Mononuclear cell (primary cell): Measurements from ENCODE around the gene MLLT11. TPM values are rescaled to one million over a fixed set of nuclear protein-coding genes. Genes with fewer than 3 reads are reported as not detected.
A peak's percentile ranks its signal among the peaks of the same experiment; 100 is the strongest.
"Not testable (repeated sequence)": the region's sequence is repeated elsewhere in the genome, so short reads cannot be mapped to it uniquely, and the experiment has no call there.

Experiments used
- H3K27me3 ChIP-seq: 2 replicates; pipeline ENCODE4 v1.6.0; 2011; ENCODE audit warnings: low read length, control low read depth; ENCODE audit not compliant: insufficient read depth
- H3K4me1 ChIP-seq: 2 replicates; pipeline ENCODE4 v1.5.1; 2011; ENCODE audit warnings: mild to moderate bottlenecking, low read length, control low read depth; ENCODE audit not compliant: insufficient read depth
- H3K4me3 ChIP-seq: 2 replicates; pipeline ENCODE4 v1.5.1; 2011; ENCODE audit warnings: mild to moderate bottlenecking, low read length, moderate library complexity
- H3K9me3 ChIP-seq: 2 replicates; pipeline ENCODE4 v1.5.1; 2011; ENCODE audit warnings: low read depth, mild to moderate bottlenecking, control low read depth, low read length
- total RNA-seq: library from RNA; depleted of rRNA; stranded (reverse); fragments of >200 nt; gene quantifications from one replicate; pipeline ENCODE4 v1.2.3, GENCODE V29; 2012

Gene MLLT11
- total RNA-seq, 1 donor: 4.6 TPM

DNA sequence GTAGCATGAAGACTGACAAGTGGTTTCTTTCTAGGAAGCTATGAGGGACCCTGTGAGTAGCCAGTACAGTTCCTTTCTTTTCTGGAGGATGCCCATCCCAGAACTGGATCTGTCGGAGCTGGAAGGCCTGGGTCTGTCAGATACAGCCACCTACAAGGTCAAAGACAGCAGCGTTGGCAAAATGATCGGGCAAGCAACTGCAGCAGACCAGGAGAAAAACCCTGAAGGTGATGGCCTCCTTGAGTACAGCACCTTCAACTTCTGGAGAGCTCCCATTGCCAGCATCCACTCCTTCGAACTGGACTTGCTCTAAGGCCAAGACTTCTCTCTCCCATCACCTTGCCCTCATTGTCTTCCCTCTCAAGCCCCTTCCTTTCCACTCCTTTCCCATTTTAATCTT lies 7.0 kb downstream of the MLLT11 start:
- Histone ChIP-seq H3K9me3 (no peaks in the 10 kb centered on the region), H3K4me1 (peaks cover 18% of the 10 kb centered on the region), H3K4me3 (no peak overlapping the region), H3K27me3 (no peaks in the 10 kb centered on the region)

DNA sequence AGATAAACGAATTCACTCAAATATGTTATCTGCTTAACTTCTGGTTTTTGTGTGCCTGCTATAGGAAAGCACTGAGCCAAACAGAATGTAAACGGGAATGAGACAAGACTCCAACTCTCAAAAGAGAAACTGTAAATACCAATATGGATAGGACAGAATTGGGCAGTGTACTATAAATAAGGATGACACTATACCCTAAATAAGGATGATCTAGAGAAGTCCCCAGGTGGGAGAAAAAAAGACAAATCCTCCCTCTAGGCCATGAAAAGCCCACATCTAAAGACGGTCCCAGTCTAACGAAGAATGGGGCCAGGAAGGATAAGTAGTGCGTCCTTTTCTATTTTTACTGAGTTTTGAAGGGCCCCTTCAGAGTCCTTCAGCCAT lies 8.9 kb downstream of the MLLT11 start:
- H3K27me3 ChIP-seq: no peaks in the 10 kb centered on the region
- H3K4me3 ChIP-seq: no peak overlapping the region
- peaks cover 18% of the 10 kb centered on the region for H3K4me1 ChIP-seq
- no peaks in the 10 kb centered on the region for H3K9me3 ChIP-seq

DNA sequence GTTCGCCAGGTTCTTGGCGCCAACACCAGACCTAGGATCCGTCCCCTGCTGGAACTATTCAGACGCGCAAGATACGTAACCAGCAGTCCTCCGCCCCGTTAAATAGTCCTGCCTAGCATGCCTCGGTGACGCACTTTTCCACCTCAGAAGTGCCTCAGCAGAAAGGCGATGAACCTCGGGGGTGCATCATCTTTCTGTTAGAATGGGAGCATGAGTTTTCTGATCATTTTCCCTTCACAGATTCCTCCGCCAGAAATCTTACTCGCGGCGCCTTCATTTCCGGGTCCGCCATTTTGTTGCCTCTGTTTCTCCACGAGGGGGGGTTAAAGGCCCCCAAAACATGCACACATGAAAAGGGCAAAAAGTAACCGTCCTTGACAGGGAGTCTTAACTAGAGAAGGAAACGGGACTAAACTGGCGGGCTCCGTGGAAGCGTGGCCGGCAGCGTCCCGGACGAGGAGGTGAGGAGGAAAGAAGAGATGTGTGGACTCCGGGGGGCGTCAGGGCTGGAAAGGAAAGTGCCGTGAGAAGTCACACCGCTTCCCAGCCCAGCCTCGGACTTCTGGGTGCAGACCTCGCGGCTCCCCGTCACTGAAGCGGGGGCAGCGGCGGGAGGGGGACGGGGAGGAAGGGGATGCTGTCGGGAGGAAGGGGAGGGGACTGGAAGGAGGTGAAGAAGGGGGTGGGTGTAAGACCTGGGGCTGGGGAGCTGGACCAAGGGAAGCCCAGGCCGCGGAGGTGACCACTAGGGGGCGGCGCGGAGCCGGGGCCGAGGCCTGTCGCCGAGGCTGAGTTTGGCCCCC lies 10.5 kb downstream of the MLLT11 start, which contains the start of gene GABPB2:
GABPB2 (plus strand) TSS at position 288 of the 803 bp plus-strand sequence. CDS start 17,429 bp downstream, outside the sequence.
- Histone ChIP-seq H3K9me3 (no peaks in the 10 kb centered on the region), H3K4me1 (peaks cover 18% of the 10 kb centered on the region), H3K27me3 (no peaks in the 10 kb centered on the region), H3K4me3 (peak within 1 kb of the TSS; percentile 77)

DNA sequence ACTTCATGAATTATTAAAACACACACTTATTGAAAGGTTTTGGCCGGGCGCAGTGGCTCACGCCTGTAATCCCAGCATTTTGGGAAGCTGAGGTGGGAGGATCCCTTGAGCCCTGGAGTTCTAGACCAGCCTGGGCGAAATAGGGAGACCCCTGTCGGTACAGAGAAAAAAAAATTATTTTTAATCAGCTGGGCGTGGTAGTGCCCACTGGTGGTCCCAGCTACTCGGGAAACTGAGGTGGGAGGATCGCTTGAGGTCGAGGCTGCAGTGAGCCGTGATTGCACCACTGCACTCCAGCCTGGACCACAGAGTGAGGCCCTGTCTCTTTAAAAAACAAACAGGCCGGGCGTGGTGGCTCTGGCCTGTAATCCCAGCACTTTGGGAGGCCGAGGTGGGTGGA lies 12.0 kb downstream of the MLLT11 start:
- no peaks in the 10 kb centered on the region for H3K9me3 ChIP-seq
- no peak overlapping the region for H3K4me3 ChIP-seq
- H3K27me3 ChIP-seq: no peaks in the 10 kb centered on the region
- peaks cover 18% of the 10 kb centered on the region for H3K4me1 ChIP-seq

DNA sequence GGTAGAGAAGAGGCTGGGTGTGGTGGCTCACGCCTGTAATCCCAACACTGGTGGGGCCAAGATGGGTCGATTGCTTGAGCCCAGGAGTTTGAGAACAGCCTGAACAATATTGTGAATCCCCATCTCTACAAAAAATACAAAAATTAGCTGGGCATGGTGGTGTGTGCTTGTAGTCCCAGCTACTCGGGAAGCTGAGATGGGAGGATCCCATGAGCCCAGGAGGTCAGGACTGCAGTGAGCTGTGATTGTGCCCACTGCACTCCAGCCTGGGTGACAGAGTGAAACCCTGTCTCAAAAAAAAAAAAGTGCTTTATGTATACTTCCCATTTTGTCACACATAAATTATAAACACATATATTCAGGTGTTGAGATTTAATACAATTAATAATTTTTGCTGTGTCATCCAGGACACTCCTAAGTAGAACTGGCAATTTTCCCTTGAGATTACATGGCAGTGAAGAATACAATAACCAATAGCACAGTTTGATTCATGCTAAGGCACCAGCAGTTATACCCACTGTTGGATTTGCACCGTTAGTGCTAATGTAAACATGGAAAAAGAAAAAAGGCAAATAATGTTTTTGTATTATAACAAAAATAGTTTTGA lies 25.9 kb downstream of the MLLT11 start:
- H3K9me3 ChIP-seq: no peaks in the 10 kb centered on the region
- no peak overlapping the region for H3K4me3 ChIP-seq
- no peaks in the 10 kb centered on the region for H3K4me1 ChIP-seq
- H3K27me3 ChIP-seq: no peaks in the 10 kb centered on the region

DNA sequence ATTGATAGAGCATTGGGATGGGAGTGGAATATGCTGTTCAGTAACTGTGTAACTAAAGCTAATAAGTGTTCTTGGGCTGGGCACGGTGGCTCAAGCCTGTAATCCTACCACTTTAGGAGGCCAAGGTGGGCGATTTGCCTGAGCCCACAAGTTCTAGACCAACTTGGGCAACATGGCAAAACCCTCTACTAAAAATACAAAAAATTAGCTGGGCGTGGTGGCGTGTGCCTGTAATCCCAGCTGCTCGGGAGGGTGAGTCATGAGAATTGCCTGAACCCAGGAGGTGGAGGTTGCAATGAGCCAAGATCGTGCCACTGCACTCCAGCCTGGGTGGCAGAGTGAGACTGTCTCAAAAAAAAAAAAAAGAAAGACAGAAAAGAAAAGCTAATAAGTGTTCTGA lies 37.2 kb downstream of the MLLT11 start:
- not testable (repeated sequence) for H3K4me3 ChIP-seq, H3K9me3 ChIP-seq, H3K27me3 ChIP-seq, H3K4me1 ChIP-seq

DNA sequence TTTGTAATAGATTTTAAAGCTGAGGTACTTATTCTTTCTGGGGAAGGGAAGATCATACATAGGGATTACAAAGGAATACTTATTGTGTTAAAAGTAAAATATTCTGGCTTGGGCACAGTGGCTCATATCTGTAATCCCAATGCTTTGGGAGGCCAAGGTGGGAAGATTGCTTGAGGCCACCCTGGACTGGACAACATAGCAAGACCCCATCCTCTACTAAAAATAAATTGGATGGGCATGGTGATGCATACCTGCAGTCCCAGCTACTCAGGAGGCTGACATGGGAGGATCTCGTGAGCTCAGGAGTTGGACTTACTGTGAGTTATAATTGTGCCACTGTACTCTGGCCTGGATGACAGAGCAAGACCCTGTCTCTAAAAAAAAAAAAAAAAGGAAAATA lies 37.9 kb downstream of the MLLT11 start:
- Histone ChIP-seq H3K27me3 (no peaks in the 10 kb centered on the region), H3K9me3 (no peaks in the 10 kb centered on the region), H3K4me3 (no peak overlapping the region), H3K4me1 (no peaks in the 10 kb centered on the region)

DNA sequence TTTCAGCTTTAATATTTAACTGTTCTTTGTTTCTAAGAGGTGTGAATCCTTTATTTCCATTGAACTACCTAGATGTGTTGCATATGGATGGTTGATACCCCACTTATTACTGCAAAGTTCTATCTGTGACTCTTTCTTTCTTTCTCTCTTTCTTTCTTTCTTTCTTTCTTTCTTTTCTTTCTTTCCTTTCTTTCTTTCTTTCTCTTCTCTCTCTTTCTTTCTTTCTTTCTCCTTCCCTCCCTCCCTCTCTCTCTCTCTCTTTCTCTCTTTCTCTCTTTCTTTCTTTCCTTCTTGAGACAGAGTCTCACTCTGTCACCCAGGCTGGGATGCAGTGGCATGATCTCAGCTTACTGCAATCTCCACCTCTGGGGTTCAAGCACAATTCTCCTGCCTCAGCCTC lies 44.4 kb downstream of the MLLT11 start:
- H3K27me3 ChIP-seq: no peaks in the 10 kb centered on the region
- H3K4me1 ChIP-seq: no peaks in the 10 kb centered on the region
- no peaks in the 10 kb centered on the region for H3K9me3 ChIP-seq
- no peak overlapping the region for H3K4me3 ChIP-seq

DNA sequence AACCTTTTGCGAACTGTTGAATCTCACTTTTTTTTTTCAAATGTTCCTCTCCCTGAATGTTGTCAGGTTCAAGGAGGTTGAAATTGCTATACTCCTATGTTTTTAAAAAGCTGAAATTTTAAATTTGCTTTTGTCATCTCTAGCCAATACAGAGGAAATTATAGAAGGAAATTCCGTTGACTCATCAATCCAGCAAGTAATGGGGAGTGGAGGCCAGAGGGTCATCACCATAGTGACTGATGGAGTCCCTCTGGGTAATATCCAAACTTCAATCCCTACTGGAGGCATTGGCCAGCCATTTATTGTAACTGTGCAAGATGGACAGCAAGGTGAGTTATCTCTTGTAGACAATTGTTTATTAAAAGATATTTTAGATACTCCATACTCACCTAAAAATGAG lies 46.7 kb downstream of the MLLT11 start:
- no peaks in the 10 kb centered on the region for H3K27me3 ChIP-seq
- no peaks in the 10 kb centered on the region for H3K4me1 ChIP-seq
- H3K4me3 ChIP-seq: no peak overlapping the region
- no peaks in the 10 kb centered on the region for H3K9me3 ChIP-seq

DNA sequence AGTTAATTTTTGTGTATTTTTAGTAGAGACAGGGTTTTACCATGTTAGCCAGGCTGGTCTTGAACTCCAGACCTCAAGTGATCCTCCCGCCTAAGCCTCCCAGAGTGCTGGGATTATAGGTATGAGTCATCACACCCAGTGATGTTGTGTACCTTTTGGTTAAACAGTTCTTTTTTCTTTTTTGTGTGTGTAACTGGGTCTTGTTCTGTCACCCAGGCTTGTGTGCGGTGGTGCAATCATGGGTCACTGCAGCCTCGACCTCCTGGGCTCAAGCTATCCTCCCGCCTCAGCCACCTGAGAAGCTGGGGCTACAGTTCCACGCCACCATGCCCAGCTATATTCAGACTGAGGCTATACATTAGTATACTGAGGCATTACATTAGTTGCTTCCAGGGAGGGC lies 48.1 kb downstream of the MLLT11 start:
- Histone ChIP-seq H3K27me3 (no peaks in the 10 kb centered on the region), H3K4me1 (no peaks in the 10 kb centered on the region), H3K9me3 (no peaks in the 10 kb centered on the region), H3K4me3 (no peak overlapping the region)

DNA sequence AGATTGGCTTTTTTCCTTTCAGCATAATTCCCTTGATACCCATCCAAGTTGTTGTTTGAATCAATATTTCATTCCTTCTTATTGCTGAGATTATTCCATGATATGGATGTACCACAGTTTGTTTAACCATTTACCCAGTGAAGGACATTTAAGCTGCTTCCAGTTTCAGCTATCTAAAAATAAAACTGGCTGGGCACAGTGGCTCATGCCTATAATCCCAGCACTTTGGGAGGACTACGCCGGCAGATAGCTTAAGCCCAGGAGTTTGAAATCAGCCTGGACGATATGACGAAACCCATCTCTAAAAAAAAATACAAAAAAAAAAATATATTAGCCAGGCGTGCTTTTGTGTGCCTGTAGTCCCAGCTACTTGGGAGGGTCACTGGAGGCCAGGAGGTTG lies 53.7 kb downstream of the MLLT11 start:
- Histone ChIP-seq H3K9me3 (no peaks in the 10 kb centered on the region), H3K27me3 (no peaks in the 10 kb centered on the region), H3K4me1 (no peaks in the 10 kb centered on the region), H3K4me3 (no peak overlapping the region)

Other genes starting within 250 kb of the MLLT11 start
- 38.5 TPM for gene ARNT, start 183.8 kb upstream of the MLLT11 start, total RNA-seq
- not detected for gene CTXND2, start 173.3 kb upstream of the MLLT11 start, total RNA-seq
- gene SETDB1, start 134.0 kb upstream of the MLLT11 start, total RNA-seq: 47.3 TPM
- gene CERS2, start 85.6 kb upstream of the MLLT11 start, total RNA-seq: 84.8 TPM
- gene ANXA9, start 78.1 kb upstream of the MLLT11 start, total RNA-seq: 0.10 TPM
- 14.4 TPM for gene MINDY1, start 53.5 kb upstream of the MLLT11 start, total RNA-seq
- gene PRUNE1, start 51.9 kb upstream of the MLLT11 start, total RNA-seq: 18.2 TPM
- 0.10 TPM for gene BNIPL, start 23.8 kb upstream of the MLLT11 start, total RNA-seq
- 0.31 TPM for gene C1orf56, start 12.6 kb upstream of the MLLT11 start, total RNA-seq
- 250 TPM for gene CDC42SE1, start 775 bp upstream of the MLLT11 start, total RNA-seq
- gene GABPB2, start 10.4 kb downstream of the MLLT11 start, total RNA-seq: 22.0 TPM
- 0.52 TPM for gene SEMA6C, start 86.2 kb downstream of the MLLT11 start, total RNA-seq
- 4.6 TPM for gene TNFAIP8L2, start 96.3 kb downstream of the MLLT11 start, total RNA-seq
- gene LYSMD1, start 105.5 kb downstream of the MLLT11 start, total RNA-seq: 1.3 TPM
- gene SCNM1, start 105.7 kb downstream of the MLLT11 start, total RNA-seq: 41.6 TPM
- not detected for gene TMOD4, start 115.6 kb downstream of the MLLT11 start, total RNA-seq
- gene VPS72, start 129.8 kb downstream of the MLLT11 start, total RNA-seq: 9.9 TPM
- 46.7 TPM for gene PIP5K1A, start 138.2 kb downstream of the MLLT11 start, total RNA-seq
- 74.3 TPM for gene PSMD4, start 194.3 kb downstream of the MLLT11 start, total RNA-seq
- gene ZNF687, start 221.9 kb downstream of the MLLT11 start, total RNA-seq: 45.5 TPM